ENCODE data around the gene PSORS1C1.
"Not testable (repeated sequence)": the region's sequence is repeated elsewhere in the genome, so short reads cannot be mapped to it uniquely, and the experiment has no call there.

DNA sequence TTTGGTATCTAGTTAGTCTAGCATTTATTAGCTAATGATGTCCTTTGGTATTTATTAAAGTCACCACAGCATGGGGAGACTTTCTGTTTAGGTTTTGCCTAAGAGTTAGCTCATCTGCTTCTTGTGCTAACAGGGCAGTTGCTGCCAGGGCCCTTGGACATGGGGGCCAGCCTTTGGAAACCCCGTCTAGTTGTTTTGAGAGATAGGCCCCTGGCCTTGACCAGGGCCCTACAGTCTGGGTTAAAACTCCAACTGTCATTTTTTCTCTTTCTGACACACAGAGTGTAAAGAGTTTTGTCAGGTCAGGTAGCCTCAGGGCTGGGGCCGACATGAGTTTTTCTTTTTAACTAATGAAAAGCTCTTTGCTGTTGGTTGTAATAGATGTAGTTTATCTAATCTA is 68.7 kb downstream of the PSORS1C1 start:
- TF ChIP-seq, protein P1, sequence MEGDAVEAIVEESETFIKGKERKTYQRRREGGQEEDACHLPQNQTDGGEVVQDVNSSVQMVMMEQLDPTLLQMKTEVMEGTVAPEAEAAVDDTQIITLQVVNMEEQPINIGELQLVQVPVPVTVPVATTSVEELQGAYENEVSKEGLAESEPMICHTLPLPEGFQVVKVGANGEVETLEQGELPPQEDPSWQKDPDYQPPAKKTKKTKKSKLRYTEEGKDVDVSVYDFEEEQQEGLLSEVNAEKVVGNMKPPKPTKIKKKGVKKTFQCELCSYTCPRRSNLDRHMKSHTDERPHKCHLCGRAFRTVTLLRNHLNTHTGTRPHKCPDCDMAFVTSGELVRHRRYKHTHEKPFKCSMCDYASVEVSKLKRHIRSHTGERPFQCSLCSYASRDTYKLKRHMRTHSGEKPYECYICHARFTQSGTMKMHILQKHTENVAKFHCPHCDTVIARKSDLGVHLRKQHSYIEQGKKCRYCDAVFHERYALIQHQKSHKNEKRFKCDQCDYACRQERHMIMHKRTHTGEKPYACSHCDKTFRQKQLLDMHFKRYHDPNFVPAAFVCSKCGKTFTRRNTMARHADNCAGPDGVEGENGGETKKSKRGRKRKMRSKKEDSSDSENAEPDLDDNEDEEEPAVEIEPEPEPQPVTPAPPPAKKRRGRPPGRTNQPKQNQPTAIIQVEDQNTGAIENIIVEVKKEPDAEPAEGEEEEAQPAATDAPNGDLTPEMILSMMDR (conservative IDR thresholded peaks at IDR 0.05; ENCODE audit: low read length) = not testable (repeated sequence)
- not testable (repeated sequence) for TF ChIP-seq EZH2phosphoT487 (IDR thresholded peaks at IDR 0.05; ENCODE audit: borderline replicate concordance, low read depth, low read length)

All from OCI-LY7 (cell line).